UCSD-AML1 (cell line): ENCODE results near the gene CCDC146.

ENCODE experiments used
- DNase-seq: peaks from one replicate; lab custom pipeline; 2025; ENCODE audit not compliant: unreplicated experiment; lab: John Stamatoyannopoulos, UW

Gene CCDC146

GRCh38 chr7:77282897-77283296 is 160.5 kb downstream of the CCDC146 start:
- DNase-seq, result no peak

- DNase-seq, result peak; percentile 6
Observed at GRCh38 chr7:77284005-77284404, 161.6 kb downstream of the CCDC146 start.

- DNase-seq, result no peak
Observed at GRCh38 chr7:77284616-77285015, 162.2 kb downstream of the CCDC146 start.

GRCh38 chr7:77288676-77289320 is 166.4 kb downstream of the CCDC146 start:
- DNase-seq, result peak; percentile 10

- no peak for DNase-seq
Observed at GRCh38 chr7:77289387-77289786, 167.0 kb downstream of the CCDC146 start.

- no peak for DNase-seq
Observed at GRCh38 chr7:77290425-77290824, 168.0 kb downstream of the CCDC146 start.

GRCh38 chr7:77293046-77293445 is 170.6 kb downstream of the CCDC146 start:
- no peak for DNase-seq

- no peak for DNase-seq
Observed at GRCh38 chr7:77295549-77295948, 173.1 kb downstream of the CCDC146 start.

GRCh38 chr7:77306231-77307067 is 184.0 kb downstream of the CCDC146 start:
- no peak for DNase-seq

GRCh38 chr7:77308792-77309191 is 186.4 kb downstream of the CCDC146 start:
- no peak for DNase-seq

GRCh38 chr7:77309714-77310220 is 187.4 kb downstream of the CCDC146 start:
- no peak for DNase-seq

GRCh38 chr7:77310982-77311381 is 188.6 kb downstream of the CCDC146 start:
- DNase-seq, result no peak

- no peak for DNase-seq
Observed at GRCh38 chr7:77313085-77313484, 190.7 kb downstream of the CCDC146 start.

- DNase-seq, result no peak
Observed at GRCh38 chr7:77313876-77314480, 191.6 kb downstream of the CCDC146 start.

- DNase-seq, result no peak
Observed at GRCh38 chr7:77315182-77315591, 192.8 kb downstream of the CCDC146 start.

GRCh38 chr7:77316219-77316978 is 194.0 kb downstream of the CCDC146 start:
- no peak for DNase-seq

- DNase-seq, result no peak
Observed at GRCh38 chr7:77318019-77318418, 195.6 kb downstream of the CCDC146 start.

GRCh38 chr7:77320137-77320536 is 197.7 kb downstream of the CCDC146 start:
- no peak for DNase-seq

GRCh38 chr7:77320714-77321113 is 198.3 kb downstream of the CCDC146 start:
- DNase-seq, result no peak

GRCh38 chr7:77321300-77321699 is 198.9 kb downstream of the CCDC146 start:
- no peak for DNase-seq

GRCh38 chr7:77326131-77326530 is 203.7 kb downstream of the CCDC146 start:
- no peak for DNase-seq
